WERI-Rb-1 (cell line): ENCODE data around the gene COMP.
A peak's percentile ranks its signal among the peaks of the same experiment; 100 is the strongest.

Experiments used
- DNase-seq: peaks from one replicate; pipeline ENCODE4 v3.0.0-alpha.2; 2020
- H3K27ac ChIP-seq: fragments of 250-450 bp; sonication (Bioruptor Pico); 2 replicates; pipeline ENCODE4 v1.5.1; 2020; ENCODE audit warnings: mild to moderate bottlenecking, moderate library complexity
- H3K27me3 ChIP-seq: fragments of 250-450 bp; sonication (Bioruptor Pico); 2 replicates; pipeline ENCODE4 v1.5.1; 2021; ENCODE audit warnings: mild to moderate bottlenecking, low read depth, moderate library complexity; ENCODE audit not compliant: insufficient read depth, severe bottlenecking
- H3K36me3 ChIP-seq: fragments of 250-450 bp; sonication (Bioruptor Pico); 2 replicates; pipeline ENCODE4 v1.5.1; 2020; ENCODE audit warnings: mild to moderate bottlenecking, moderate library complexity
- H3K4me3 ChIP-seq: 2 replicates; pipeline ENCODE4 v1.5.1; 2011; ENCODE audit warnings: low read depth, mild to moderate bottlenecking, control low read depth, low read length
- H3K9me3 ChIP-seq: fragments of 250-450 bp; sonication (Bioruptor Pico); 2 replicates; pipeline ENCODE4 v1.5.1; 2021; ENCODE audit warnings: mild to moderate bottlenecking, moderate library complexity; ENCODE audit not compliant: severe bottlenecking
- TF ChIP-seq, protein P1 (sequence below): IDR thresholded peaks from 2 replicates; pipeline ENCODE4 v1.5.1; 2011; ENCODE audit warnings: low read depth, mild to moderate bottlenecking, control low read depth, inconsistent platforms, low read length

Gene COMP

GRCh38 chr19:18768997-18769891, 21.9 kb downstream of the COMP start:
- H3K4me3 ChIP-seq, result no peak overlapping the region
- H3K27me3 ChIP-seq, result no peaks in the 10 kb centered on the region
- H3K9me3 ChIP-seq, result no peaks in the 10 kb centered on the region
- DNase-seq, result no peak
- H3K36me3 ChIP-seq, result no peaks in the 10 kb centered on the region
- no peak overlapping the region for H3K27ac ChIP-seq
- TF ChIP-seq, protein P1, sequence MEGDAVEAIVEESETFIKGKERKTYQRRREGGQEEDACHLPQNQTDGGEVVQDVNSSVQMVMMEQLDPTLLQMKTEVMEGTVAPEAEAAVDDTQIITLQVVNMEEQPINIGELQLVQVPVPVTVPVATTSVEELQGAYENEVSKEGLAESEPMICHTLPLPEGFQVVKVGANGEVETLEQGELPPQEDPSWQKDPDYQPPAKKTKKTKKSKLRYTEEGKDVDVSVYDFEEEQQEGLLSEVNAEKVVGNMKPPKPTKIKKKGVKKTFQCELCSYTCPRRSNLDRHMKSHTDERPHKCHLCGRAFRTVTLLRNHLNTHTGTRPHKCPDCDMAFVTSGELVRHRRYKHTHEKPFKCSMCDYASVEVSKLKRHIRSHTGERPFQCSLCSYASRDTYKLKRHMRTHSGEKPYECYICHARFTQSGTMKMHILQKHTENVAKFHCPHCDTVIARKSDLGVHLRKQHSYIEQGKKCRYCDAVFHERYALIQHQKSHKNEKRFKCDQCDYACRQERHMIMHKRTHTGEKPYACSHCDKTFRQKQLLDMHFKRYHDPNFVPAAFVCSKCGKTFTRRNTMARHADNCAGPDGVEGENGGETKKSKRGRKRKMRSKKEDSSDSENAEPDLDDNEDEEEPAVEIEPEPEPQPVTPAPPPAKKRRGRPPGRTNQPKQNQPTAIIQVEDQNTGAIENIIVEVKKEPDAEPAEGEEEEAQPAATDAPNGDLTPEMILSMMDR, result no peak

DNA sequence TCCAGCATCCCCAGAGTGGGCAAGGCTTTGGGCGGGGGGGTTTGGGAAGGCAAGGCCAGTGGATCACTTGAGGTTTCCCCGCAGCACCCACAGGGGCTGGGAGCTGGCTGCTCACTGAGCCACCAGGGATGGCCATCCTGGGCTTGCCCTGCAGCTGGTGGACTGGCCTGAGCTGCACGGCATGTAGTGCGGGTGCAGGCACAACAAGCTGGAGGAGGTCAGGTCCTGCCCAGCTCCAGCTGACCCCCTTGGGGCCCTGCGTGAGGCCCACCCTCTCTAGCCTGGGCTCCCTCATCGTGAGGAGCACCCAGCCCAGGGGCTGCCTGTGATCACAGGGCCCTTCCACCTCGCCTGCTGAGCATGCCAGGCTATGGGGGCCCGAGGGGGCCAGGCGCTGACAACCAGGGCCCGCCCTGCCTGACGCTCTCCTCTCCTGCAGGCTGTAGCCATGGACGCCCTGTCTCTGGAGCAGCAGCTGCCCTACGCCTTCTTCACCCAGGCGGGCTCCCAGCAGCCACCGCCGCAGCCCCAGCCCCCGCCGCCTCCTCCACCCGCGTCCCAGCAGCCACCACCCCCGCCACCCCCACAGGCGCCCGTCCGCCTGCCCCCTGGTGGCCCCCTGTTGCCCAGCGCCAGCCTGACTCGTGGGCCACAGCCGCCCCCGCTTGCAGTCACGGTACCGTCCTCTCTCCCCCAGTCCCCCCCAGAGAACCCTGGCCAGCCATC, 22.9 kb downstream of the COMP start:
- Histone ChIP-seq H3K27me3 (no peaks in the 10 kb centered on the region), H3K36me3 (no peaks in the 10 kb centered on the region), H3K4me3 (no peak overlapping the region), H3K27ac (no peak overlapping the region), H3K9me3 (no peaks in the 10 kb centered on the region)
- no peak for DNase-seq
- TF ChIP-seq, protein P1, result no peak

DNA sequence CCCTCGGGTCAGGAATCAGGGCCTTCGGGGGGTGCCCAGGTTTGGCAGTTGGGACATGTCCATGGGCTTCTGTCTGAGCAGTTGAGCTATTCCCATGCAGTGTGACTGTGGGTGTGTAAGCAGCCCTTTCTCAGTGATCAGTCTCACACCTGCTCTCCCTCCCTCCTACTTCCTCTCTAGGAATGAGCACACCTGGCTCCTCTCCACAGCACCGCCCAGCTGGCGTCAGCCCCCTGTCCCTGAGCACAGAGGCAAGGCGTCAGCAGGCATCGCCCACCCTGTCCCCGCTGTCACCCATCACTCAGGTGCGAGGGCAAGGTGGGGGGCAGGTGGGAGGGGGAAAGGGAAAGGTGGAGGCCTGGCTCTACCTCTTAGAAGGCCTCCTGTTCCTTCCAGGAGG, 25.9 kb downstream of the COMP start:
- Histone ChIP-seq H3K27me3 (no peaks in the 10 kb centered on the region), H3K4me3 (no peak overlapping the region), H3K27ac (no peak overlapping the region), H3K36me3 (no peaks in the 10 kb centered on the region), H3K9me3 (no peaks in the 10 kb centered on the region)
- no peak for DNase-seq
- TF ChIP-seq, protein P1, result no peak

DNA sequence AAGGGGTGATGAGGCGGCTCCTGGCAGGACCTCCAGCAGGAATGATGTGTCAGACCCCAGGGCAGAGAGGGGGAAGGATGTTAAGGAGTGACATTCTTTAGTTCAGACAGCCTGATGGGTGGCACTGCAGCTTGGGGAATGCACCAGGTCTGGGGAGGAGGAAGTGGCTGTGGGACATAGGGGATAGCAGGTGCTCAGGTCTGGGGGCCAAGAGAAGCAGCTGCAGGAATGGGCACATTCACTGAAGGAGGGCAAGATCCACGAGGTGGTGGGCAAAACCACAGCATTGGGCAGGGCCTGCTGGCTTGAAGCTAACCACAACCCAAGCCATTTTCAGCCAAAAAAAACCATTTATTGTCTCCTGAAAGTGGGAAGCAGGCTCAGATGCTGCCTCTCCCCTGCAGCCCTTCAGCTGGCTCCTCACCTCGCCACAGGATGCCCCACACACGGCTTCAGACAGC, 26.5 kb downstream of the COMP start:
- Histone ChIP-seq H3K36me3 (no peaks in the 10 kb centered on the region), H3K27ac (no peak overlapping the region; the same call in 1 of the 2 replicates), H3K9me3 (no peaks in the 10 kb centered on the region), H3K27me3 (no peaks in the 10 kb centered on the region), H3K4me3 (no peak overlapping the region)
- TF ChIP-seq, protein P1, result no peak
- DNase-seq, result no peak

- H3K27me3 ChIP-seq, result no peaks in the 10 kb centered on the region
- TF ChIP-seq, protein P1, result no peak
- H3K27ac ChIP-seq, result no peak overlapping the region; the same call in 1 of the 2 replicates
- H3K4me3 ChIP-seq, result no peak overlapping the region
- peak; percentile 77 for DNase-seq
- H3K36me3 ChIP-seq, result no peaks in the 10 kb centered on the region
- no peaks in the 10 kb centered on the region for H3K9me3 ChIP-seq
Observed at GRCh38 chr19:18763674-18764590, 27.2 kb downstream of the COMP start.
